GM21381 (cell line): Measurements from ENCODE around the gene TAS2R41.
"Not testable (repeated sequence)": the region's sequence is repeated elsewhere in the genome, so short reads cannot be mapped to it uniquely, and the experiment has no call there.

ENCODE experiments used
- ATAC-seq: cut with Tn5 transposase; IDR thresholded peaks from one replicate; pipeline ENCODE4 v1.9.1; 2021; ENCODE audit warnings: mild to moderate bottlenecking, moderate library complexity; ENCODE audit not compliant: unreplicated experiment

TAS2R41 gene

GRCh38 chr7:143514995-143515735 lies 37.5 kb downstream of the TAS2R41 start:
- no peak for ATAC-seq

GRCh38 chr7:143516981-143517380 lies 39.3 kb downstream of the TAS2R41 start:
- ATAC-seq: no peak

- ATAC-seq: no peak
Measured at GRCh38 chr7:143518521-143518920, 40.8 kb downstream of the TAS2R41 start.

- ATAC-seq: no peak
Measured at GRCh38 chr7:143518941-143519340, 41.3 kb downstream of the TAS2R41 start.

GRCh38 chr7:143519411-143520131 lies 41.9 kb downstream of the TAS2R41 start:
- no peak for ATAC-seq

- not testable (repeated sequence) for ATAC-seq
Measured at GRCh38 chr7:143522309-143522916, 44.7 kb downstream of the TAS2R41 start.
